ENCODE measurements around the gene DPH6.

DNA sequence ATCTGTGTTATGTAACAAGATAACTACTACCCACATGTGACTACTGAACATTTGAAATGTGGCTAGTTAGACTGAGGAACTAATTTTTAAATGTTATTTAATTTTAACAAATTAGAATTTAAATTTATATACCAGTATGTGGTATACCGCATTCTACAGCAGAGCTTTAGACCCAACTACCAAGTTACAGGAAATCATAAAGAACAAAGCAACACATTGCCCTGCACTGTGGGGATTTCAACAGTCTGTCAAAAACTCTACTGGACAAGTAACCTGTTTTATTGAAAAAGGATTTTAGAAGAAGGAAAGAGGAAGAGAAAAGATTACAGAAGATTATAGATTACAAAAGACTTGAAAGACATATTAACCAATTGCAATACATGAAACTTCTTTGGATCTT lies 64.9 kb downstream of the DPH6 start:
- TF ChIP-seq, protein P1, sequence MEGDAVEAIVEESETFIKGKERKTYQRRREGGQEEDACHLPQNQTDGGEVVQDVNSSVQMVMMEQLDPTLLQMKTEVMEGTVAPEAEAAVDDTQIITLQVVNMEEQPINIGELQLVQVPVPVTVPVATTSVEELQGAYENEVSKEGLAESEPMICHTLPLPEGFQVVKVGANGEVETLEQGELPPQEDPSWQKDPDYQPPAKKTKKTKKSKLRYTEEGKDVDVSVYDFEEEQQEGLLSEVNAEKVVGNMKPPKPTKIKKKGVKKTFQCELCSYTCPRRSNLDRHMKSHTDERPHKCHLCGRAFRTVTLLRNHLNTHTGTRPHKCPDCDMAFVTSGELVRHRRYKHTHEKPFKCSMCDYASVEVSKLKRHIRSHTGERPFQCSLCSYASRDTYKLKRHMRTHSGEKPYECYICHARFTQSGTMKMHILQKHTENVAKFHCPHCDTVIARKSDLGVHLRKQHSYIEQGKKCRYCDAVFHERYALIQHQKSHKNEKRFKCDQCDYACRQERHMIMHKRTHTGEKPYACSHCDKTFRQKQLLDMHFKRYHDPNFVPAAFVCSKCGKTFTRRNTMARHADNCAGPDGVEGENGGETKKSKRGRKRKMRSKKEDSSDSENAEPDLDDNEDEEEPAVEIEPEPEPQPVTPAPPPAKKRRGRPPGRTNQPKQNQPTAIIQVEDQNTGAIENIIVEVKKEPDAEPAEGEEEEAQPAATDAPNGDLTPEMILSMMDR (IDR thresholded peaks at IDR 0.05): no peak
- TF ChIP-seq POLR2A (IDR thresholded peaks at IDR 0.05): no peak
